OCI-LY7 (cell line): ENCODE results near the gene PRKN.

Experiments
- CTCF ChIP-seq: fragments of 200-600 bp; sonication (generic); conservative IDR thresholded peaks from 2 replicates; pipeline ENCODE4 v1.5.1; 2014; ENCODE audit warnings: mild to moderate bottlenecking, antibody characterized with exemption, low read length, moderate library complexity, mixed read lengths
- EZH2phosphoT487 ChIP-seq: fragments of 200-600 bp; sonication (generic); IDR thresholded peaks from 2 replicates; pipeline ENCODE4 v1.6.1; 2018; ENCODE audit warnings: low read depth, borderline replicate concordance, mild to moderate bottlenecking, mixed run types, antibody characterized with exemption, low read length, moderate library complexity, mixed read lengths

- TF ChIP-seq CTCF (no peak), EZH2phosphoT487 (no peak)
These were observed 1319.5 kb downstream of the PRKN start for GRCh38 chr6:161408041-161408440.
